ENCODE measurements around the gene FAAP24. TPM values are rescaled to one million over a fixed set of nuclear protein-coding genes. Genes with fewer than 3 reads are reported as not detected.

FAAP24 gene
- total and polyA plus RNA-seq, 2 of the 13 experiments (the other 11 are each of a cell fraction or from before 2014, with no cell fraction given): 2.3 to 6.0 TPM

GRCh38 chr19:32971715-32972540 lies at the start of gene FAAP24, which contains the start of gene CEP89 (continued):
- TF ChIP-seq ZNF616 (CRISPR knock-in tag; IDR thresholded peaks at IDR 0.05; ENCODE audit: low read depth) (no peak), GATAD1 (CRISPR knock-in tag; IDR thresholded peaks at IDR 0.05) (peak; percentile 91), ZNF205 (CRISPR knock-in tag; IDR thresholded peaks at IDR 0.05) (0 out of 2 replicates have a peak, but pooled peaks have one; percentile 62), MIER2 (CRISPR knock-in tag; IDR thresholded peaks at IDR 0.05) (no peak), HNF4G (IDR thresholded peaks at IDR 0.05; ENCODE audit: borderline replicate concordance, low read depth, low read length) (no peak), HNF4G (CRISPR knock-in tag; IDR thresholded peaks at IDR 0.05; ENCODE audit: borderline replicate concordance, low read depth) (no peak), ZSCAN21 (CRISPR knock-in tag; IDR thresholded peaks at IDR 0.05; ENCODE audit: borderline replicate concordance) (peak; percentile 99), CC2D1A (CRISPR knock-in tag; IDR thresholded peaks at IDR 0.05) (peak; percentile 99; the same call in 1 of the 2 replicates), E2F2 (CRISPR knock-in tag; IDR thresholded peaks at IDR 0.05; ENCODE audit: borderline replicate concordance) (0 out of 2 replicates have a peak, but pooled peaks have one; percentile 19), CTCF (CRISPR knock-in tag; IDR thresholded peaks at IDR 0.05) (peak; percentile 41; the same call in 1 of the 2 replicates), TAF1 (CRISPR knock-in tag; IDR thresholded peaks at IDR 0.05) (peak; percentile 39; the same call in 1 of the 2 replicates), NFIB (CRISPR knock-in tag; IDR thresholded peaks at IDR 0.05; ENCODE audit: borderline replicate concordance) (no peak), ZNF33A (CRISPR knock-in tag; IDR thresholded peaks at IDR 0.05; ENCODE audit: borderline replicate concordance) (no peak), BATF2 (CRISPR knock-in tag; IDR thresholded peaks at IDR 0.05) (peak; percentile 89; the same call in 1 of the 2 replicates), PATZ1 (CRISPR knock-in tag; IDR thresholded peaks at IDR 0.05) (no peak), ZBTB7A (CRISPR knock-in tag; IDR thresholded peaks at IDR 0.05) (0 out of 2 replicates have a peak, but pooled peaks have one; percentile 38), ZNF136 (CRISPR knock-in tag; IDR thresholded peaks at IDR 0.05; ENCODE audit: low read depth) (peak; percentile 65; the same call in 1 of the 2 replicates), ZNF773 (CRISPR knock-in tag; IDR thresholded peaks at IDR 0.05; ENCODE audit: borderline replicate concordance) (no peak), CAMTA2 (CRISPR knock-in tag; IDR thresholded peaks at IDR 0.05; ENCODE audit: borderline replicate concordance) (no peak), ZFP36L1 (CRISPR knock-in tag; IDR thresholded peaks at IDR 0.05) (peak; percentile 100), U2AF1 (optimal IDR thresholded peaks at IDR 0.05; ENCODE audit: low read depth, low read length) (no peak)

Measured in HepG2 (cell line).